ENCODE results near the gene CAMK1D. TPM values are rescaled to one million over a fixed set of nuclear protein-coding genes. Genes with fewer than 3 reads are reported as not detected.

The CAMK1D gene
- total and polyA plus RNA-seq, 2 donors (not counting 3 experiments of a cell fraction or from before 2014, with no cell fraction given): 0.37 to 4.2 TPM

GRCh38 chr10:12459340-12459739 is 110.0 kb downstream of the CAMK1D start:
- DNase-seq (ENCODE audit: low read depth, low spot score) (no peak), FAIRE-seq (no peak)
- H3K4me3 ChIP-seq (replicated peaks in 1 of 3; ENCODE audit: insufficient read depth in 1 of 3, low read depth in 1 of 3, low read length in 3 of 3): no peak overlapping the region
- H2AFZ ChIP-seq (ENCODE audit: low read depth, low read length): no peak overlapping the region
- no peaks in the 10 kb centered on the region for H3K9me1 ChIP-seq (replicated peaks; ENCODE audit: control insufficient read depth, extremely low read depth, insufficient read depth, low read length)
- H3K9ac ChIP-seq (replicated peaks; ENCODE audit: extremely low read depth, insufficient read depth, low read length): no peak overlapping the region
- no peaks in the 10 kb centered on the region for H3K9me3 ChIP-seq (replicated peaks; ENCODE audit: control insufficient read depth, insufficient read depth, low read length)
- H3K4me2 ChIP-seq (ENCODE audit: insufficient read depth, low read length): no peak overlapping the region
- H3K4me1 ChIP-seq (ENCODE audit: control insufficient read depth, extremely low read depth, insufficient read depth, low read length): no peaks in the 10 kb centered on the region
- POLR2A ChIA-PET: no interaction called here
- H3K27ac ChIP-seq (ENCODE audit: insufficient read depth, low read depth, low read length): no peak overlapping the region
- H3K27me3 ChIP-seq (ENCODE audit: control insufficient read depth in 2 of 2, insufficient read depth in 2 of 2, low read length in 2 of 2): peaks cover 0 to 3% of the 10 kb centered on the region in 2 experiments
- dilution Hi-C loops (cut with MboI; ENCODE audit: extremely low pct_ligation_motif_present, low sequenced_read_pairs): no loop called here
- CTCF ChIA-PET: interaction anchor here (0.9 to 2.0 kb wide), 4 partner anchors 9 to 197 kb away, joined by 3 to 9 read pairs (median 4); no protein-coding TSS in a partner anchor
- TF ChIP-seq MAX (IDR thresholded peaks at IDR 0.05; ENCODE audit: insufficient read depth, insufficient read length) (no peak), EZH2 (IDR thresholded peaks at IDR 0.05; ENCODE audit: borderline replicate concordance, low read depth, low read length, severe bottlenecking) (no peak), GATA2 (IDR thresholded peaks at IDR 0.05; ENCODE audit: insufficient read depth, insufficient read length, low read depth, low read length) (no peak), MYC (IDR thresholded peaks at IDR 0.05; ENCODE audit: low read depth, low read length) (no peak), FOS (IDR thresholded peaks at IDR 0.05; ENCODE audit: borderline replicate concordance, insufficient read depth, low read length) (no peak), POLR2AphosphoS5 (IDR thresholded peaks at IDR 0.05; ENCODE audit: insufficient read depth, low read depth, low read length) (no peak), POLR2A (IDR thresholded peaks at IDR 0.05; ENCODE audit: low read depth, low read length) (no peak), CTCF (IDR thresholded peaks at IDR 0.05; ENCODE audit: extremely low read depth in 1 of 2, insufficient read depth in 1 of 2, low read depth in 1 of 2, low read length in 2 of 2) (no peak), JUN (IDR thresholded peaks at IDR 0.05; ENCODE audit: borderline replicate concordance, insufficient read depth, insufficient read length, low read depth) (no peak)
- no peaks in the 10 kb centered on the region for H4K20me1 ChIP-seq (replicated peaks; ENCODE audit: control insufficient read depth, extremely low read depth, insufficient read depth, low read length)
- BruUV-seq (replicated peaks): no TSS peak
- intact Hi-C loops (cut with micrococcal nuclease): no loop called here
- H3K36me3 ChIP-seq (ENCODE audit: control insufficient read depth in 2 of 2, extremely low read depth in 1 of 2, insufficient read depth in 2 of 2, low read length in 2 of 2): no peaks in the 10 kb centered on the region
- H3K79me2 ChIP-seq (ENCODE audit: control insufficient read depth, insufficient read depth, low read length): no peaks in the 10 kb centered on the region

Data from endothelial cell of umbilical vein (primary cell).